PFSK-1 (cell line): Measurements from ENCODE around the gene CNPPD1.

Experiments used
- FOXP2 ChIP-seq: optimal IDR thresholded peaks from 2 replicates; pipeline ENCODE3; 2011; ENCODE audit warnings: borderline replicate concordance, control low read depth, inconsistent platforms; ENCODE audit not compliant: insufficient read depth; ENCODE audit errors: extremely low read length, extremely low read depth
- POLR2AphosphoS5 ChIP-seq: IDR thresholded peaks from 2 replicates; pipeline ENCODE4 v1.6.1; 2012; ENCODE audit warnings: low read depth, mild to moderate bottlenecking, control low read depth, low read length, moderate library complexity
- SIN3A ChIP-seq: IDR thresholded peaks from 2 replicates; pipeline ENCODE4 v1.6.1; 2012; ENCODE audit warnings: mild to moderate bottlenecking, low read length, moderate library complexity, borderline replicate concordance; ENCODE audit not compliant: insufficient read depth
- TAF1 ChIP-seq: IDR thresholded peaks from 2 replicates; pipeline ENCODE4 v1.6.1; 2012; ENCODE audit warnings: low read length, control low read depth, borderline replicate concordance; ENCODE audit not compliant: insufficient read depth
- TF ChIP-seq, protein P1 (sequence below), 2 experiments: IDR thresholded peaks; 2 replicates each; pipeline versions ENCODE4 v1.6.1 to v1.8.0; 2011 to 2012; ENCODE audit warnings: low read depth in 2 of 2, low read length in 2 of 2, control low read depth in 1 of 2, inconsistent platforms in 1 of 2, mild to moderate bottlenecking in 1 of 2, moderate library complexity in 1 of 2; ENCODE audit not compliant: insufficient read depth in 1 of 2

The CNPPD1 gene

DNA sequence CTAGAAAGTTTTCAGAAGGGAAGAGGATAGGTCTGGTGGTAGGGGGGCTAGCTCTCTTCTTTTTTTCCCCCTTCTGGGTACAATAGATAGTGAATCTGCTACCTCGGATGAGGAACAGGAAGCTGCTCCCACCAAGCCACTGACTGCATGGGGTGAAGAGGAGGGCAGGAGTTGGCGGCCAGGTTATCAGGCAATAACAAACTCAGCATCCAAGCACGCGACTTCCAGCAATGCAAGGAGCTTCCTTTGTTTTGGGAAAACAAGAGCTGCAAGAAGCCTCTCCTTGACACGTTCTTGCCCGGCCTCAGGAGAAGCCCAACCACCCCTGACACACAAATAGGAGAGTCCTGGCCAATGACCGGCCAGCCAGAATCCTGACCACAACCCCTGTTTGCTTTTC lies 48.3 kb downstream of the CNPPD1 start:
- TF ChIP-seq SIN3A: no peak
- TF ChIP-seq TAF1: no peak
- TF ChIP-seq, protein P1, sequence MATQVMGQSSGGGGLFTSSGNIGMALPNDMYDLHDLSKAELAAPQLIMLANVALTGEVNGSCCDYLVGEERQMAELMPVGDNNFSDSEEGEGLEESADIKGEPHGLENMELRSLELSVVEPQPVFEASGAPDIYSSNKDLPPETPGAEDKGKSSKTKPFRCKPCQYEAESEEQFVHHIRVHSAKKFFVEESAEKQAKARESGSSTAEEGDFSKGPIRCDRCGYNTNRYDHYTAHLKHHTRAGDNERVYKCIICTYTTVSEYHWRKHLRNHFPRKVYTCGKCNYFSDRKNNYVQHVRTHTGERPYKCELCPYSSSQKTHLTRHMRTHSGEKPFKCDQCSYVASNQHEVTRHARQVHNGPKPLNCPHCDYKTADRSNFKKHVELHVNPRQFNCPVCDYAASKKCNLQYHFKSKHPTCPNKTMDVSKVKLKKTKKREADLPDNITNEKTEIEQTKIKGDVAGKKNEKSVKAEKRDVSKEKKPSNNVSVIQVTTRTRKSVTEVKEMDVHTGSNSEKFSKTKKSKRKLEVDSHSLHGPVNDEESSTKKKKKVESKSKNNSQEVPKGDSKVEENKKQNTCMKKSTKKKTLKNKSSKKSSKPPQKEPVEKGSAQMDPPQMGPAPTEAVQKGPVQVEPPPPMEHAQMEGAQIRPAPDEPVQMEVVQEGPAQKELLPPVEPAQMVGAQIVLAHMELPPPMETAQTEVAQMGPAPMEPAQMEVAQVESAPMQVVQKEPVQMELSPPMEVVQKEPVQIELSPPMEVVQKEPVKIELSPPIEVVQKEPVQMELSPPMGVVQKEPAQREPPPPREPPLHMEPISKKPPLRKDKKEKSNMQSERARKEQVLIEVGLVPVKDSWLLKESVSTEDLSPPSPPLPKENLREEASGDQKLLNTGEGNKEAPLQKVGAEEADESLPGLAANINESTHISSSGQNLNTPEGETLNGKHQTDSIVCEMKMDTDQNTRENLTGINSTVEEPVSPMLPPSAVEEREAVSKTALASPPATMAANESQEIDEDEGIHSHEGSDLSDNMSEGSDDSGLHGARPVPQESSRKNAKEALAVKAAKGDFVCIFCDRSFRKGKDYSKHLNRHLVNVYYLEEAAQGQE (IDR thresholded peaks at IDR 0.05; ENCODE audit: insufficient read depth in 1 of 2, low read depth in 2 of 2, low read length in 2 of 2): no peak
- TF ChIP-seq FOXP2: no peak
- TF ChIP-seq POLR2AphosphoS5: no peak

DNA sequence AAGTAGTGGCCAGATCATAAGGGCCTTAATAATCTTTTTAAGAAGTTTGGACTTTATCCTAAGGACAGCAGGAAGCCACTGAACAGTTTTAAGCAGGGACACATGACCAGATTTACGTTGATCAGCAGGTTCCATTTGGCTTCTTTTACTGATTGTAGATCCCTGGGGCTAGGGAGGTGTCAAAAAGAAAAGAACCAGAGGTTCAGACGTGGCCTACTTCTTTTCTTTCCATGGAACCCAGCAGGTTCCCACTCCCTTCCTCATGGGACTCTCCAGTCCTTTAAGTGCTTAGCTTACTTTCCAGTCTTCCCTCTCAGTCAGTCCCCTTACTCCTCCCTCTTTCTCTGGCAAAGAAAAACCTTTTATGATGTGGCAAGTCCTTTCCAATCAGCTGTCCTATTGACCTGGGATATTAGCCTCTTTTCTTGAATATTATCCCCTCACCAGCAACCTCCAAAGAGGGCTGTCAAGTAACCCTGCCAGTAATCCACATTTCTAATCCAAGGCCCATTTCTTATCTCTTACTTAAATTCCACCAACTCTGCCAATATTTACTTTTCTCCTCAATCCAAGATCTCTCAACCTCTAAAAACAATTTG lies 49.6 kb downstream of the CNPPD1 start:
- TF ChIP-seq POLR2AphosphoS5 (no peak), TAF1 (no peak)

DNA sequence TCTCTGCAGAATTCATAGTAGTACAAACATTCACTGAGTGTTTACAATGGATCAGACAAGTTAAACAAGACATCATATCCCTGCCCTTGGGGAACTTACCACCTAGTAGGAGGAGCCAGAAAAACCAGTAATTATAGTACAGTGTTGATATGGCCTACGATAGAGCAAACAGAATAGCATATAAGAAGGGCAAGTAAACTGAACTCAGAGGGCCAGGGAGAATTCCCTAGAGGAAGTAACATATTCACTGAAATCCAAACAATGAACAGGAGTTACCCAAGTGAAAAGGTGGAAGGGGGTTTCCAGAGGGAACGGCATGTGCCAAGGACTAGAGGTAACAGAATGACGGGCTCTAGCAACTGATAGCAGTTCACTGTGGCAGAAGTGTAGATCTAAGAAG lies 50.2 kb downstream of the CNPPD1 start:
- TF ChIP-seq SIN3A: no peak
- TF ChIP-seq TAF1: no peak
- TF ChIP-seq, protein P1 (IDR thresholded peaks at IDR 0.05; ENCODE audit: insufficient read depth in 1 of 2, low read depth in 2 of 2, low read length in 2 of 2): no peak
- no peak for TF ChIP-seq FOXP2

DNA sequence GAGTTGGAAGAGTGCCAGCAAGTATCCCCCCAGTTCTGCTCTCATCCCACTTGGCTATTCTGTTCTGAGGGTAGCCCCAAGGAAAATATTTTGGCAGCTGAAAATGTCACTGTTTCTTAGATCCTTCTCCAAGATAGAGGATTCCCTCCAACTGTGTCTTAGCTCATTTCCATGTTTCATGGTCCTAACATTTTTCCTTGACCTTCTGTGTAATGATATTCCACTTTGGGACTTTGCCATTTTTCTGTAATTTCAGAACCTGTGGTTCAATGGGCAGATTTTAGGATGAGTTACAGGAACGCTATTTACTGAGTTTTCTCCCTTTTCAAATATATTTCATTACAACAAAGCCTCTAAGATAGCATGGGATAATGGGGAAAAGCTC lies 50.8 kb downstream of the CNPPD1 start:
- TF ChIP-seq TAF1 (no peak), SIN3A (no peak), FOXP2 (no peak), POLR2AphosphoS5 (no peak)
- TF ChIP-seq, protein P1 (IDR thresholded peaks at IDR 0.05; ENCODE audit: insufficient read depth in 1 of 2, low read depth in 2 of 2, low read length in 2 of 2): no peak

DNA sequence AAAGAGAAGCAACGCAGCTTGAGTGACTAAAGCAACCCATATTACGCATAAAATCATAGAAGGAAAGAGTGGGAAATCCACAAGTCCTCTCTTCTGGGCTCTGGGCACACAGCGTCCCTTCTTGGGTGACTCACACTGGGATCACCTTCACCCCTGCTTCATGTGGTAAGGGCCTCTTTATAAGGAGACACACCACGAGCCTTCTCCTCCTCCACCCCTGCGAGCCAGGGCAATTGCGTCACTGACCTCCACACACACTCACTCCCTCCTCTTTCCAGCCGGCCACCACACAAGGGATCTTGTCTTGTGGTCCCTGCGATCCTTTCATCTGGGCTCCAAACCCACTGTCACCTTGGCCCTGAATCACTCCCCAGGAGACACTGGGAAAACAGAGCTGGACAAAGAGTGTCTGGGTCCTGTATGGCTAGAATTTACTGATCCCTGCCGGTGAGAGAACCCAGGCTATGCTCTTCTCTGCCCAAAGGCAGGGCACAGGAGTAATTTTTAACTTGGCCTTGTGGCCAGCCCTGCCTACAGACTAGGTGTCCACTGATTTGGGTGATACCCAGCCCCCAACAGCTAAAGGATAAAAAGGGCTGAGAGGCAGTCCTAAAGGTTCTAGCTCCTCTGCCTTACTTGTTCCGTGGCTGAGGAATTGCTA lies 51.4 kb downstream of the CNPPD1 start:
- TF ChIP-seq TAF1 (no peak), FOXP2 (no peak), POLR2AphosphoS5 (no peak), SIN3A (no peak)
- TF ChIP-seq, protein P1 (IDR thresholded peaks at IDR 0.05; ENCODE audit: insufficient read depth in 1 of 2, low read depth in 2 of 2, low read length in 2 of 2): no peak
